Upper lobe of left lung (tissue), 6 donors: ENCODE measurements around the gene ZBTB47. TPM values are rescaled to one million over a fixed set of nuclear protein-coding genes. Genes with fewer than 3 reads are reported as not detected.
A peak's percentile ranks its signal among the peaks of the same experiment; 100 is the strongest.

ENCODE experiments used
- ATAC-seq, 2 donors: fragments of 200-7000 bp; cut with Tn5 transposase; one replicate each; pipeline ENCODE4 v1.9.1; 2022; ENCODE audit warnings: mild to moderate bottlenecking in 2 of 2, moderate library complexity in 2 of 2; ENCODE audit not compliant: low FRiP score in 2 of 2
- DNase-seq, 2 donors: peaks; one replicate each; pipeline ENCODE4 v3.0.0-alpha.2; 2019 to 2020
- H3K27ac ChIP-seq, 4 donors: fragments of 200-600 bp; sonication (generic); one replicate each; pipeline ENCODE4 v1.5.1; 2016 to 2019
- H3K27me3 ChIP-seq, 4 donors: fragments of 200-600 bp; sonication (generic); one replicate each; pipeline ENCODE4 v1.5.1; 2017 to 2019
- H3K36me3 ChIP-seq, 4 donors: fragments of 200-600 bp; sonication (generic); one replicate each; pipeline ENCODE4 v1.5.1; 2016 to 2019
- H3K4me1 ChIP-seq, 4 donors: fragments of 200-600 bp; sonication (generic); one replicate each; pipeline ENCODE4 v1.5.1; 2018 to 2019
- H3K4me3 ChIP-seq, 4 donors: fragments of 200-600 bp; sonication (generic); one replicate each; pipeline ENCODE4 v1.5.1; 2017 to 2019; ENCODE audit warnings: mild to moderate bottlenecking in 2 of 4, moderate library complexity in 1 of 4
- H3K9me3 ChIP-seq, 4 donors: fragments of 200-600 bp; sonication (generic); one replicate each; pipeline ENCODE4 v1.5.1; 2018 to 2019
- CTCF ChIP-seq, 6 experiments: fragments of 450-650 bp in 4 of 6; fragments of 200-600 bp in 2 of 6; sonication (generic) in 2 of 6; IDR thresholded peaks; one replicate each; pipeline ENCODE4 v1.5.1; 2016 to 2019; ENCODE audit warnings: antibody characterized with exemption in 6 of 6
- EP300 ChIP-seq, 4 donors: sonication (generic); formaldehyde crosslinking; IDR thresholded peaks; one replicate each; pipeline ENCODE4 v1.5.1; 2017; ENCODE audit warnings: antibody characterized with exemption in 4 of 4, control low read depth in 2 of 4
- POLR2A ChIP-seq, 4 donors: fragments of 450-650 bp; IDR thresholded peaks; one replicate each; pipeline ENCODE4 v1.5.1; 2016 to 2017; ENCODE audit warnings: antibody characterized with exemption in 4 of 4, mild to moderate bottlenecking in 2 of 4
- POLR2AphosphoS5 ChIP-seq, 2 donors: sonication (generic); formaldehyde crosslinking; IDR thresholded peaks; one replicate each; pipeline ENCODE4 v1.5.1; 2017; ENCODE audit warnings: antibody characterized with exemption in 2 of 2
- WGBS, 2 donors: methylation state at CpG; one replicate each; pipeline ENCODE4 v1.1.5; 2017 to 2018; 5-methylcytosine and 5-hydroxymethylcytosine counted together
- total RNA-seq, 6 donors: library from RNA; depleted of rRNA in 4 of 6; stranded (reverse); fragments of >200 nt in 4 of 6; gene quantifications; one replicate each; pipeline versions ENCODE4 v1.1.0 to v1.2.1, GENCODE V29; 2016 to 2021
- donor health status: DM: no; HTN: no; CAD: no; lungs with moderate emphysema.
- donor health status: DM: no; HTN: yes; CAD: no; lungs with severe emphysema.

ZBTB47 gene
- total RNA-seq, 6 donors from 2014 or later: 25.1 to 35.8 (median 29.9) TPM

DNA sequence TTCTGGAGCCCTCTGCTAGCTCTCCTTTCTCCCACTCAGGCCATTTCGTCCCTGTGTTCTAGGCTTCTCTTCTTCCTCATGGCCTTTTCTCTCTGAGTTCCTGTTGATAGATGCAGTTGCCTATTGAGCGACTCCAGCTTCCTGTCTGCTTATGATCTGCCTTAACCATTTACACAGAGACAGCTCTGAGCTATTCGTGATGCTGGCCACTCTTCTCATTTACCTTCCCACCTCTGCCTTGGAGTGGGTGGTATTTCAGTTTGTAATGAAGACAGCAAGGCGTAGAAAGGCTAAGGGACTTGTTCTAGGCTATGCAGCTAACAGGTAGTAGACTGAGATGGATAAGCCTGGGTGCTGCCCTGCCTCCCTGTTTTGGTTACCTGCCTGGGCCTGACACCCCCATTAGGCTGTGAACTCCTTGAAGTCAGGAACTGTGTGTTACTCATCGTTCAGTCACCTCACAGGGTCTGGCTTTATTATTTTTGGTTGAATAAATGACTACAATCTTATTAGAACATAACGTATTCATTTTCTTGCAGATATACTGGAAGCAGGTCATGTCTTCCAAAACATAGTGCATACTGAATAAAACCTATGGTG, 12.6 kb upstream of the ZBTB47 start:
- H3K27me3 ChIP-seq: no peaks in the 10 kb centered on the region
- peaks cover 0 to 14% (median 3%) of the 10 kb centered on the region in 4 donors for H3K4me1 ChIP-seq
- peaks cover 64 to 96% (median 75%) of the 10 kb centered on the region in 4 donors for H3K36me3 ChIP-seq
- ATAC-seq (no peak), DNase-seq (no peak)
- no peaks in the 10 kb centered on the region for H3K9me3 ChIP-seq
- 79 to 82% methylated on average over 6 of the region's 6 CpGs for WGBS, 2 donors
- peak overlapping the region in 1 of 4 donors; percentile 20 for H3K27ac ChIP-seq
- H3K4me3 ChIP-seq: no peak overlapping the region
- TF ChIP-seq EP300 (IDR thresholded peaks at IDR 0.05): no peak
- no peak for TF ChIP-seq POLR2A (IDR thresholded peaks at IDR 0.05)
- TF ChIP-seq CTCF (IDR thresholded peaks at IDR 0.05): no peak
- TF ChIP-seq POLR2AphosphoS5 (IDR thresholded peaks at IDR 0.05): no peak

- 88 to 90% methylated on average over 5 of the region's 5 CpGs for WGBS, 2 donors
- H3K4me1 ChIP-seq: peaks cover 10 to 22% (median 17%) of the 10 kb centered on the region in 4 donors
- no peaks in the 10 kb centered on the region for H3K27me3 ChIP-seq
- ATAC-seq (no peak), DNase-seq (no peak)
- no peak for TF ChIP-seq POLR2AphosphoS5 (IDR thresholded peaks at IDR 0.05)
- no peak for TF ChIP-seq EP300 (IDR thresholded peaks at IDR 0.05)
- TF ChIP-seq POLR2A (IDR thresholded peaks at IDR 0.05): no peak
- TF ChIP-seq CTCF (IDR thresholded peaks at IDR 0.05): no peak
- H3K36me3 ChIP-seq: peaks cover 31 to 62% (median 44%) of the 10 kb centered on the region in 4 donors
- H3K4me3 ChIP-seq: no peak overlapping the region
- H3K27ac ChIP-seq: no peak overlapping the region
- H3K9me3 ChIP-seq: no peaks in the 10 kb centered on the region
Observed at GRCh38 chr3:42647821-42648459, 5.6 kb upstream of the ZBTB47 start.

- H3K36me3 ChIP-seq: peaks cover 22 to 51% (median 34%) of the 10 kb centered on the region in 4 donors
- peak overlapping the region in 1 of 4 donors; percentile 43 for H3K27ac ChIP-seq
- H3K27me3 ChIP-seq: no peaks in the 10 kb centered on the region
- H3K4me1 ChIP-seq: peaks cover 19 to 33% (median 25%) of the 10 kb centered on the region in 4 donors
- TF ChIP-seq POLR2AphosphoS5 (IDR thresholded peaks at IDR 0.05): no peak
- TF ChIP-seq CTCF (IDR thresholded peaks at IDR 0.05): no peak
- no peak for TF ChIP-seq EP300 (IDR thresholded peaks at IDR 0.05)
- TF ChIP-seq POLR2A (IDR thresholded peaks at IDR 0.05): no peak
- WGBS, 2 donors: 88 to 93% methylated on average over 2 of the region's 2 CpGs
- no peaks in the 10 kb centered on the region for H3K9me3 ChIP-seq
- no peak for DNase-seq
- ATAC-seq: no peak
- no peak overlapping the region for H3K4me3 ChIP-seq
Observed at GRCh38 chr3:42649006-42649405, 4.5 kb upstream of the ZBTB47 start.

DNA sequence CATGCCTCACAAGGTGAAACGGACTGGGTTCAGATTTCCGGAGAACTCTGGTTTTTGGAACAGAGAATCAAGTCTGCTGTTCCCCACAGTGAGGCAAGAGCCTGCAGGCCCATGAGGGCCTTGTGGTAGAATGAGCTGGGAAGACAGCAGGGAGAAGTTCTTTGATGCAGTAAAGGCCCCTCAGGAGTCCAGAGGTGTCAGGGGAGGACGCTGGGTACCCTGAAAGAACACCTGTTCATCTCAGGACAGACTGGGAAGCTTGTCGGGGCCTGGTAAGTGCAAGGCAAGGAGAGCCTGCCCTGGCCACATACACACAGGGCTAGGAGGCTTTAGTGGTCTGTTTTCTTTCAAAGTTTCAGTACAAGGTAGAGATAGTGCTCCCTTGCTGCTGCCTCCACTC, 3.7 kb upstream of the ZBTB47 start:
- peak overlapping the region in 1 of 4 donors; percentile 32 for H3K27ac ChIP-seq
- no peak overlapping the region for H3K4me3 ChIP-seq
- no peaks in the 10 kb centered on the region for H3K9me3 ChIP-seq
- 90 to 94% methylated on average over 4 of the region's 4 CpGs for WGBS, 2 donors
- ATAC-seq (no peak), DNase-seq (no peak)
- H3K4me1 ChIP-seq: peaks cover 21 to 35% (median 26%) of the 10 kb centered on the region in 4 donors
- peaks cover 15 to 43% (median 26%) of the 10 kb centered on the region in 4 donors for H3K36me3 ChIP-seq
- no peaks in the 10 kb centered on the region for H3K27me3 ChIP-seq
- TF ChIP-seq POLR2AphosphoS5 (IDR thresholded peaks at IDR 0.05): no peak
- no peak for TF ChIP-seq CTCF (IDR thresholded peaks at IDR 0.05)
- no peak for TF ChIP-seq EP300 (IDR thresholded peaks at IDR 0.05)
- no peak for TF ChIP-seq POLR2A (IDR thresholded peaks at IDR 0.05)
